GM18505 (cell line): ENCODE data around the gene KIAA1671.

ENCODE experiments used
- ATAC-seq: cut with Tn5 transposase; IDR thresholded peaks from one replicate; pipeline ENCODE4 v1.9.1; 2021; ENCODE audit not compliant: unreplicated experiment
- POLR2A ChIP-seq: IDR thresholded peaks from 4 replicates; pipeline ENCODE4 v1.6.1; 2011; ENCODE audit warnings: borderline replicate concordance; ENCODE audit not compliant: insufficient read depth, insufficient read length; ENCODE audit errors: extremely low read depth

The KIAA1671 gene

DNA sequence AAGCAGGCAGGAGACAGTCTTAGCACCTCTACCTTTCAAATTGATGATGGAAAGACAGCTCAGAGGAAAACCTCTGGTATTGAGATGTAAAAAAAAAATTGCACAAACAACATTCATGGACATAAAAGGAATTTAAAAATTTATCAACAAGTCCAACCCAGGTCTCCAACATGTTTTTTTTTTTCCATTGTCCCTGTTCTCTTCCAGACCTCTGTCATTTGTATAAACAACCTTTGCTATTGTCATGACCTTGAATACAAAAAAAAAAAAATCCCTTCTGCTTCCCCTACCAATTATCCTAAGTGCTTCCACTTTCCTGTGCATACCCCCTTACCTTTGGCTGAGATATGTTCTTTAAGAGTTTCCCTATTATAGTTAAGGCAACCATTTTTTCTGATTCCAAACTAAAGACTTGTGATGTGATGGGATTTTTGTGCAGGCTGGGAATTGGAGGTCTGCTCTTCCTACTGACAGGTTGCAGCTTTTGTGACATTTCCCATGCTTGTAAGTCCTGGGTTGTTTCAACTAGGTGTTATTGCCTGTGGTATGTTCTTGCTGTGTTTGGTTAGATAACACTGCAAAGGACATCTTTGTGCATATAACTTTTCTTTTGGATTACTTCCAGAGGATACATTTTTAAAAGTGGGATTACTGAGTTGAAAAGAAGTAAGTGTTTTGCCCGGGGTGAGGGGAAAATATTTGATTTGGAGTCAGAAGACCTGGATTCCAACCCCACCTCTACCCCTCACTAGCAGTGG, 67.1 kb downstream of the KIAA1671 start:
- TF ChIP-seq POLR2A: no peak
- ATAC-seq: no peak

GRCh38 chr22:25021409-25021808, 68.9 kb downstream of the KIAA1671 start:
- no peak for ATAC-seq
- TF ChIP-seq POLR2A: no peak

- TF ChIP-seq POLR2A: no peak
- ATAC-seq: no peak
Observed at GRCh38 chr22:25021976-25022711, 69.6 kb downstream of the KIAA1671 start.

DNA sequence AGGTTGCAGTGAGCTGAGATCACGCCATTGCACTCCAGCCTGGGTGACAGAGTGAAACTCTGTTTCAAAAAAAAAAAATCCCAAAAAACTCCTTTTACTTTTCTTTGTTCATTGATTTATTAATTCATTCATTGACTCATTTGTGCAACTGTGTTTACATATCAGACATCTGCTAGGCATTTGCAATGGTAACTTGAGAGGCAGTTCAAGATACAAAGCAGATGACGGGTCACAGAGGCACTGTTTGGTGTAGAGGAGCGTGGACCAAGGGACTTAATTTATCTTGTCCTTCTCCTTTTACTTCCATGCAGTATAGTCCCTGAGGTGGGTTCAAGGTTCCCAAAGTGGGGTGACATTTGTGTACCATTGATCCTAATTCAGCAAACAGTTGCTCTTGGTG, 71.4 kb downstream of the KIAA1671 start:
- no peak for ATAC-seq
- TF ChIP-seq POLR2A: no peak

DNA sequence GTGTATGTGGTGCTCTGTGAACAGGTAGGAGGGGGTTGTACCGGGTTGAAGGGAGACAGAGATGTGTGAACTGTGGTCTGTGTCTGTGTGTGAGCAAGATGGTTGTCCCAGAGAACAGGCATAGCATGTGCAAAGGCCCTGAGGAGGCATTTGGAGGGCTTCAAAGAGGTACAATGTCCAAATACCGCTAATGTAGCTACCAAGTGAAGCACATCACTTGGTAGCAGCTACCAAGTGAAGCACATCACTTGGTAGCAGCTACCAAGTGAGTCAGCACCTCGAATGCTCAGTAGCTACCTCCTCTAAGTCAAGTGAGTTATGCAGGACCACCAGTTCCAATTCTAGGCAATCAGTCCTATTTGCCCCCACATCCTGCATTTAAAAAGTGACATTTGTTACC, 72.4 kb downstream of the KIAA1671 start:
- ATAC-seq: no peak
- no peak for TF ChIP-seq POLR2A

DNA sequence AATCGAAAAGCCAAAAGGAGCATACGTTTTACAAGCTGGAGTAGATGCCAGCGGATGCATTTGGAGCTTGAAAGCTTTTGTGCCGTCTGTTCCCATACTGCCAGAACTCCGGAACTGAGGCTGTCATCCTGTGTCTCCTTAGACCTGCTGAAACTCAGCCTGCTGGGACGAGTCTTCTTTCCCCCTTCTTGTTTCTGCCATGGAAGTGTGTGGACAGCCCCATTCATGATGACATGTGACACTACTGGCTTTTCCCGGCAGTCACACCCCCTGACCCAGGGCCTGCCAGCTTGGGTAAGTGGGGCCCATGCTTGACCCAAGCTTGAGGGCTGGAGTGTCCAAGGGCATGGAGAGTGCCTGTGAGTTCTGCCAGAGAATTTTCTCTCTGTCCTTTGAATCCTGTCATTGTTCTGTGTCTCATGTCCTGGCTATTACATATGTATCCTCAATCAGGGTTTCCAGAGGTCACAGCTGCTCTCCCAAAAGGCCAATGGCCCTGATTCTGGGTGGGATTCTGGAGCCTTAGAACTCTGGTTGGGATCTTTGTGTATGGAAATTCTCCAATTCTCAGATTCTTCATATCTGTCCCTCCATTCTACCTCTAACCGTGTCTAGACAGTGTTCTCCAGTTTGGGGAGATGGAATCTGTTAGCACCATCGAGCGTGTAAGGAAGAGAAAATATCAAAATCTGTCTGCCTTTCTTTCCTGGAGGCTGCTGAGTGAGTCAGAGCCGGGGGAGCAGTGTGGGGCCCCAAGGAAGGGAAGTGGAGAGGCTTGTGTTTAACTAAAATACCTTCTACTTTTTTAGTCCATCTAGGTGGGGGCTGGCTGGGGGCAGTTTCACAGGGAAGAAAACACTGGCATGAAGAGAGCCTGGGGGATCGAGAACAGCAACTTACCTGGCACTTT, 73.2 kb downstream of the KIAA1671 start:
- TF ChIP-seq POLR2A: no peak
- no peak for ATAC-seq

DNA sequence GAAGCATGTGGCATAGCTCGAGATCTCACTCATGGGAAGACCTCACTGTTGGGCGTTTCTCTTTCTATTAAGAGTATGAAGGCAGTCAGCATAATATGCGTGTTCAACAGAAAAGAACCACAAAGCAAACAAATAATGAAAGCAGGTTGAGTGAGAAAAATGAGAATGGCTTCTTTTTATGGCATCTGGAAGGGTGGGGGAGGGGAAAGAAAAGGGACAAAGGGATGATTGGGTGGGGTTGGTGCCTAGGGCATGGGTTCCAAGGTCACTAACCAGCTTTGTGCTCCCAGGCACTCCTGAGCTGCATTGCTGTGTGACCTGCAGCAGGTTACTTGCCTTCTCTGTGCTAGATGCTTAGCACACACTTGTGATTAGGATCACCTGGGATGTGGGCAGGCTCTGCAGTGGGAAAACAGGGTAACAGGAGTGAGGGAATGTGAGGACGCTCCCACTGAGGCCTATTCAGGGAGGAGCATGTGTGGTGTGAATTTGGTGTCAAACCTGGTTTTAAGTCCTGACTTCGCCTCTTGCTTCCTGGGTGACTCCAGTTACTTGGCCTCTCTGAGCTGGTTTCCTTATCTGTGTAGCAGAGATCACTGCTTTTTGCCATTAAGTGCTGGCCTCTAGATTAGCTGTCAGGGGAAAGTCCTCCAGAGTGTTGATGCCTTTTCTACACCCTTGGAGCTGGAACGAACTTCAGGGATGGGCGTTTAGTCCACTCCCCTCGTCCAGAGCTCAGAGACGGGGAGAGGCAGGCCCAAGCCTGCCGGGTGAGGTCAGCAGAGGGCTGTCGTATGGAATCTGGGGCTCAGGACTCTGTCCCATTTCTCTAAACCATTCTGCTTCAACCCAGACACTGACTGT, 74.8 kb downstream of the KIAA1671 start:
- no peak for ATAC-seq
- TF ChIP-seq POLR2A: no peak

DNA sequence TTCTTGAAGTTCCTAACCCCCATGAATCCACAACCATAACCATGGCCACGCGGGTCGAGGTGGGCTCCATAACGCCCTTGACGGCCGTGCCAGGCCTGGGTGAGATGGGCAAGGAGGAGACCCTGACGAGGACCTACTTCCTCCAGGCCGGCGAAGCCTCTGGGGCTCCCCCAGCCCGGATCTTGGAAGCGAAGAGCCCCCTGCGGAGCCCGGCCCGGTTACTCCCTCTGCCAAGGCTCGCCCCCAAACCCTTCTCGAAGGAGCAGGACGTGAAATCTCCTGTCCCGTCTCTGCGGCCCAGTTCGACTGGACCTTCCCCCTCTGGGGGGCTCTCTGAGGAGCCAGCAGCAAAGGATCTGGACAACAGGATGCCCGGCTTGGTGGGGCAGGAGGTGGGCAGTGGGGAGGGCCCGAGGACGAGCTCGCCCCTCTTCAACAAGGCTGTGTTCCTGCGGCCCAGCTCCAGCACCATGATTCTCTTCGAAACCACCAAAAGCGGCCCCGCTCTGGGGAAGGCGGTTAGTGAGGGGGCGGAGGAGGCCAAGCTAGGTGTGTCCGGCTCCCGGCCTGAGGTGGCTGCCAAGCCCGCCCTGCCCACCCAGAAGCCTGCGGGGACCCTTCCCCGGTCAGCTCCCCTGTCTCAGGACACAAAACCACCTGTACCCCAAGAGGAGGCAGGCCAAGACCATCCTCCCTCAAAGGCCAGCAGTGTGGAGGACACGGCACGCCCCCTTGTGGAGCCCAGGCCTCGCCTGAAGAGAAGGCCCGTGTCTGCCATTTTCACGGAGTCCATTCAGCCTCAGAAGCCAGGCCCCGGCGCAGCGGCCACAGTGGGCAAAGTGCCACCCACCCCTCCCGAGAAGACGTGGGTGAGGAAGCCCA, 75.7 kb downstream of the KIAA1671 start:
- no peak for TF ChIP-seq POLR2A
- no peak for ATAC-seq

DNA sequence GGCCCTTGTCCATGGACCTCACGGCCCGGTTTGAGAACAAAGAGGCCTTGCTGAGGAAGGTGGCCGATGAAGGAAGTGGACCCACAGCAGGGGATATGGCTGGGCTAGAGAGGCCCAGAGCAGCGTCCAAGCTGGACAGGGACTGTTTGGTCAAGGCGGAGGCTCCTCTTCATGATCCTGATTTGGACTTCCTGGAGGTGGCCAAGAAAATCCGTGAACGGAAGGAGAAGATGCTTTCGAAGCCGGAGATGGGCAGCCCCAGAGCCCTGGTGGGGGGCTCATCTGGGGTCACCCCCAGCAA, 76.3 kb downstream of the KIAA1671 start:
- TF ChIP-seq POLR2A: no peak
- no peak for ATAC-seq

GRCh38 chr22:25029181-25029580, 76.7 kb downstream of the KIAA1671 start:
- ATAC-seq: no peak
- TF ChIP-seq POLR2A: no peak

GRCh38 chr22:25030636-25031035, 78.1 kb downstream of the KIAA1671 start:
- ATAC-seq: no peak
- TF ChIP-seq POLR2A: no peak

- ATAC-seq: no peak
- no peak for TF ChIP-seq POLR2A
Observed at GRCh38 chr22:25032066-25032465, 79.5 kb downstream of the KIAA1671 start.
